Measurements from ENCODE around the gene SMIM35. TPM values are rescaled to one million over a fixed set of nuclear protein-coding genes. Genes with fewer than 3 reads are reported as not detected.

SMIM35 gene
- total RNA-seq, 1 experiment from 2014 or later = not detected

DNA sequence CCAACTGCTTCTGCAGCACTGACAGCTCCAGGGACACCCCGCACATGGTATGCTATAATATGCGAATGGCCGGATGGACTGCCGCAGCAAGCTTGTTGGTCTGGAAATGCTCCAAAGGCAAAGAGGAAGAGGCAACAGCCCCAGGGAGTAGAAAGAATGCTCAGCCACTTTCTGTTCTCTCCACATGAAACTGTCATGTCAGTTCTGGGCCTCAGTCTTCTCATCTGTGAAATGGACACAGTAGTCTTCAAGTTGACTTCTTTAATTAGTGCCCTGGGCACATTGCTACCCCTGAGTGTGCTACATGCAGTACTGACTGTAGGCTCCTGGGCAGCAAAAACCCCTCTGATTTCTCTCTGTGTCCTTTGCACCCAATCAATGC, 80.6 kb downstream of the SMIM35 start:
- no peaks in the 10 kb centered on the region for H3F3A ChIP-seq (ENCODE audit: insufficient read depth, low read depth)
- no peaks in the 10 kb centered on the region for H3K4me1 ChIP-seq (replicated peaks; ENCODE audit: insufficient read depth)
- intact Hi-C loops (cut with micrococcal nuclease; ENCODE audit: unreplicated experiment) = no loop called here
- no peaks in the 10 kb centered on the region for H3K9me3 ChIP-seq (ENCODE audit: insufficient read depth, low read depth)
- H3K36me3 ChIP-seq (ENCODE audit: low read depth) = no peaks in the 10 kb centered on the region
- no peaks in the 10 kb centered on the region for H3K79me2 ChIP-seq (ENCODE audit: low read depth)
- TF ChIP-seq CTCF (conservative IDR thresholded peaks at IDR 0.05) (no peak), EZH2 (IDR thresholded peaks at IDR 0.05; ENCODE audit: low read depth) (no peak)
- BruUV-seq (replicated peaks) = no TSS peak
- ChIA-PET CTCF (interaction anchor here (0.5 kb wide), 1 partner anchor 193 kb away, joined by 3 read pairs; no protein-coding TSS in a partner anchor), POLR2A (ENCODE audit: unreplicated experiment) (no interaction called here)
- H2AFZ ChIP-seq = no peak overlapping the region
- H3K27ac ChIP-seq = no peak overlapping the region
- no peak overlapping the region for H3K4me2 ChIP-seq
- H4K20me1 ChIP-seq (ENCODE audit: insufficient read depth) = no peaks in the 10 kb centered on the region
- no peak for DNase-seq
- H3K9me2 ChIP-seq (ENCODE audit: insufficient read depth) = no peaks in the 10 kb centered on the region
- H3K4me3 ChIP-seq = no peak overlapping the region
- peaks cover 63% of the 10 kb centered on the region for H3K27me3 ChIP-seq (ENCODE audit: insufficient read depth, low read depth)

DNA sequence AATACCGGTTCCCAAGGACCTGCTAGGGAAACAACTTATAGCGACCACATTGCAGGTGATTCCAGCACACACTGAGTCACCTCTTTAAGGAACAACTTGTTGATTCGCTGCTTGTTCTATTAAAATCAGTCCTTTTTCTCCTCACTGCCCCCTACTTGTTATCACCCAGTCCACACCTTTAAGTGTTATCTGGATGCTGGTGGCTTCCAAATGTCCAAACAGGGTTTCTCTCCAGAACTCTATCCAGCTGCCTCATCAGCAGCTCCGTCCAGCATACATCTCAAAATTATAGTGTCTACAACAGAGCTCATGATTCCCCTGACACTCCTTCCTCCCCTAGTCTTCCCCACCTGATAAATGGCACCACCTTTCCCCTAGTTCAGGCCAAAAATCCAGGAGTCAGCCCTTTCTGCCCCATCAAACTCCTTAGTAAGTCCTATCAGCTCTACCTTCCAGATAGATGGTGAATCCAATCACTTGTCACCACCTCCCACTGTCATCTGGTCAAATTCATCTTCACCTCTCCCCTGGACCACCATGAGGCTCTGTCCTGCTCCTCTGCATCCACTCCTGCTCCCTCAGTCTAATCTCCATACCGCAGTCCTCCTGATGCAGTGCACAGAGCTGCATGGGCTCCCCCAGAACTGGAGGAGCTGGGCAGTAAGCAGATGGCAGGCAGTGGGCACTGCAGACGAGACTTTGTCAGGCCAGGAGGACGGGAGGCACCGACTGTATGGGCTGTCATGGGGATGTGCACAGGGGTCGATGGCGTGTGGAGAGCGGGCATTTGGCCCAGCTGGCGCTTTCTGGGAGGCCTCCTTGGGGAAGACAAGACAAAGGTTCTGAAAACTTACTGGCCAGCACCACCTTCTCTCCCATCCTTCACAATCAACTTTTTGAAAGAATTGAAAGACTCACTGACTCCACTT, 81.3 kb downstream of the SMIM35 start:
- Histone ChIP-seq H3K27ac (no peak overlapping the region), H3F3A (ENCODE audit: insufficient read depth, low read depth) (no peaks in the 10 kb centered on the region), H3K4me2 (no peak overlapping the region), H3K79me2 (ENCODE audit: low read depth) (no peaks in the 10 kb centered on the region), H3K27me3 (ENCODE audit: insufficient read depth, low read depth) (peaks cover 60% of the 10 kb centered on the region), H2AFZ (no peak overlapping the region), H3K9me2 (ENCODE audit: insufficient read depth) (no peaks in the 10 kb centered on the region), H3K9me3 (ENCODE audit: insufficient read depth, low read depth) (no peaks in the 10 kb centered on the region), H3K4me1 (replicated peaks; ENCODE audit: insufficient read depth) (no peaks in the 10 kb centered on the region), H3K36me3 (ENCODE audit: low read depth) (no peaks in the 10 kb centered on the region), H3K4me3 (no peak overlapping the region), H4K20me1 (ENCODE audit: insufficient read depth) (no peaks in the 10 kb centered on the region)
- BruUV-seq (replicated peaks) = no TSS peak
- POLR2A ChIA-PET (ENCODE audit: unreplicated experiment) = no interaction called here
- intact Hi-C loops (cut with micrococcal nuclease; ENCODE audit: unreplicated experiment) = no loop called here
- TF ChIP-seq EZH2 (IDR thresholded peaks at IDR 0.05; ENCODE audit: low read depth) (no peak), CTCF (conservative IDR thresholded peaks at IDR 0.05) (no peak)
- no peak for DNase-seq
- CTCF ChIA-PET = interaction anchor here (0.5 kb wide), 1 partner anchor 193 kb away, joined by 3 read pairs; no protein-coding TSS in a partner anchor

DNA sequence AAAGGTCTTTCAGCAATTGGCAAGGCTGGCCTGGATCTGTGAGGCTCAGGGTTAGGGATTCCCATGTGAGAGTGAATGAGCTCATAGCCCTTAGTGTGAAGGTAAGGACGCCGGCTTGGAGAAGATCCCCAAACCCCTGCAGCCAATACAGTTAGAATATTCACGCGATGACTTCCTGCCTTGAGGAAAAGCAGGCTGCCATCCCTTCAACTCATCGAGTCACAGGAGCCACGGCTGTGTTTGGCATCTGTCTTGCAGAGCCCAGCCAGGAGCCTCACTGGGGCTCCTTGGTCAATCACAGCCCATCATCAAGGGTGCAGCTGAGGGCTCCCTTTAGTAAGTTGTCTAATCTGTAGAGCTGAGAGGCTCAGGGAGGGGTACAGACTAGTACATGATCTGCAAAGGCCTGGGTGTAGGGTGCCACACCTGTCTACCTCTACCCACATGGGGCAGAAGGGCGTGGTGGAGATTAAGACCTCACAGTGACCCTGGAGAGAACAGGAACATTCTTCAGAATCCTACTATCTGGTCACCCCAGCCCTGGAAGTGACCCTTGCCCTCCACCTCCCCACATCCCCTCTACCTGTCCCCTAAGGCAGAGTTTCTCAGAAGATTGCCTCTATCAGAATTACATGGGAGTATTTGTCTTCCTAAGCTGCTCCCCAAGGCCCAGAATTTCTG, 82.1 kb downstream of the SMIM35 start:
- Histone ChIP-seq H3K27me3 (ENCODE audit: insufficient read depth, low read depth) (peaks cover 52% of the 10 kb centered on the region), H3K4me1 (replicated peaks; ENCODE audit: insufficient read depth) (no peaks in the 10 kb centered on the region), H3K9me2 (ENCODE audit: insufficient read depth) (no peaks in the 10 kb centered on the region), H2AFZ (no peak overlapping the region), H3F3A (ENCODE audit: insufficient read depth, low read depth) (no peaks in the 10 kb centered on the region), H4K20me1 (ENCODE audit: insufficient read depth) (no peaks in the 10 kb centered on the region), H3K79me2 (ENCODE audit: low read depth) (no peaks in the 10 kb centered on the region), H3K4me2 (no peak overlapping the region), H3K27ac (no peak overlapping the region), H3K4me3 (no peak overlapping the region), H3K9me3 (ENCODE audit: insufficient read depth, low read depth) (no peaks in the 10 kb centered on the region), H3K36me3 (ENCODE audit: low read depth) (no peaks in the 10 kb centered on the region)
- no peak for TF ChIP-seq CTCF (conservative IDR thresholded peaks at IDR 0.05)
- no peak for TF ChIP-seq EZH2 (IDR thresholded peaks at IDR 0.05; ENCODE audit: low read depth)
- POLR2A ChIA-PET (ENCODE audit: unreplicated experiment) = no interaction called here
- intact Hi-C loops (cut with micrococcal nuclease; ENCODE audit: unreplicated experiment) = no loop called here
- BruUV-seq (replicated peaks) = no TSS peak
- CTCF ChIA-PET = no interaction called here
- DNase-seq = no peak

All from PC-9 (cell line).